Measurements from ENCODE around the gene SORD.
"Not testable (repeated sequence)": the region's sequence is repeated elsewhere in the genome, so short reads cannot be mapped to it uniquely, and the experiment has no call there.

Gene SORD

GRCh38 chr15:45036812-45037781 is 14.1 kb downstream of the SORD start:
- H3K4me2 ChIP-seq (ENCODE audit: insufficient read depth, low read length); H2AFZ ChIP-seq (ENCODE audit: low read depth, low read length); H3K79me2 ChIP-seq (ENCODE audit: insufficient read depth, low read length); H3K27ac ChIP-seq (ENCODE audit: low read length); H3K4me1 ChIP-seq (ENCODE audit: insufficient read depth, low read length); H3K9ac ChIP-seq (ENCODE audit: low read depth, low read length); H3K27me3 ChIP-seq (ENCODE audit: insufficient read depth, low read length, poor library complexity); H3K9me3 ChIP-seq (ENCODE audit: insufficient read depth, low read length, severe bottlenecking); H3K4me3 ChIP-seq (ENCODE audit: low read depth in 1 of 2, low read length in 2 of 2); H4K20me1 ChIP-seq (ENCODE audit: insufficient read depth, low read length): not testable (repeated sequence)
- TF ChIP-seq CTCF (IDR thresholded peaks at IDR 0.05; ENCODE audit: borderline replicate concordance, extremely low read depth, low read length, poor library complexity, severe bottlenecking): peak; percentile 75
- DNase-seq: peak; percentile 62
- peak; percentile 84 for ATAC-seq (ENCODE audit: insufficient read depth, low read depth)
- H3K36me3 ChIP-seq (ENCODE audit: insufficient read depth, low read length): peaks cover 15% of the 10 kb centered on the region; the same call in 1 of the 2 replicates

DNA sequence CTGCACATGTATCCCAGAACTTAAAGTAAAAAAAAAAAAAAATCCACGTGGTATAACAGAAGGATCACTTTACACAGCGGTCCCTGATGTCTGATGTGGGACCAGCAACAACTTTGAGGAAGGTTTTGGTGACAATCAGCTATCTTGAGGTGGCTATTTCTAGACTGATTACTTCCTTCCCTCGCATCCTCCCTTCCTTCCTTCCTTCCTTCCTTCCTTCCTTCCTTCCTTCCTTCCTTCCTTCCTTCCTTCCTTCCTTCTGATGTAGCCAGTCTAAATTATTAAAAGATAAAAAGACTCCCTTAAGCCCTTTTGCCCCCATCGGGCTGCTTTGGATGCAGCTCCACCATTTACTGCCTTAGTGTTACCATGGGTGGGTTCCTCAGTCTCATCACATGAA is 14.9 kb downstream of the SORD start:
- H3K27ac ChIP-seq (ENCODE audit: low read length): no peak overlapping the region
- H3K4me1 ChIP-seq (ENCODE audit: insufficient read depth, low read length): no peaks in the 10 kb centered on the region
- H3K36me3 ChIP-seq (ENCODE audit: insufficient read depth, low read length): peaks cover 15% of the 10 kb centered on the region; the same call in 1 of the 2 replicates
- no peak overlapping the region for H2AFZ ChIP-seq (ENCODE audit: low read depth, low read length)
- no peak overlapping the region for H3K9ac ChIP-seq (ENCODE audit: low read depth, low read length)
- no peak for ATAC-seq (ENCODE audit: insufficient read depth, low read depth)
- H3K4me3 ChIP-seq (ENCODE audit: low read depth in 1 of 2, low read length in 2 of 2): no peak overlapping the region
- H3K9me3 ChIP-seq (ENCODE audit: insufficient read depth, low read length, severe bottlenecking): no peaks in the 10 kb centered on the region
- DNase-seq: no peak
- H3K27me3 ChIP-seq (ENCODE audit: insufficient read depth, low read length, poor library complexity): no peaks in the 10 kb centered on the region
- H3K4me2 ChIP-seq (ENCODE audit: insufficient read depth, low read length): no peak overlapping the region
- no peaks in the 10 kb centered on the region for H4K20me1 ChIP-seq (ENCODE audit: insufficient read depth, low read length)
- H3K79me2 ChIP-seq (ENCODE audit: insufficient read depth, low read length): 0 out of 2 replicates have a peak, but pooled peaks cover 4% of the 10 kb centered on the region
- no peak for TF ChIP-seq CTCF (IDR thresholded peaks at IDR 0.05; ENCODE audit: borderline replicate concordance, extremely low read depth, low read length, poor library complexity, severe bottlenecking)
- no peak for TF ChIP-seq EZH2 (IDR thresholded peaks at IDR 0.05; ENCODE audit: borderline replicate concordance, low read depth, low read length, severe bottlenecking)

GRCh38 chr15:45040396-45040795 is 17.4 kb downstream of the SORD start:
- not testable (repeated sequence) for ATAC-seq (ENCODE audit: insufficient read depth, low read depth); H3K4me1 ChIP-seq (ENCODE audit: insufficient read depth, low read length); H3K27ac ChIP-seq (ENCODE audit: low read length); H3K4me3 ChIP-seq (ENCODE audit: low read depth in 1 of 2, low read length in 2 of 2); H3K4me2 ChIP-seq (ENCODE audit: insufficient read depth, low read length); H3K9ac ChIP-seq (ENCODE audit: low read depth, low read length); H3K79me2 ChIP-seq (ENCODE audit: insufficient read depth, low read length); DNase-seq; H3K27me3 ChIP-seq (ENCODE audit: insufficient read depth, low read length, poor library complexity); H2AFZ ChIP-seq (ENCODE audit: low read depth, low read length); H4K20me1 ChIP-seq (ENCODE audit: insufficient read depth, low read length); H3K9me3 ChIP-seq (ENCODE audit: insufficient read depth, low read length, severe bottlenecking)
- H3K36me3 ChIP-seq (ENCODE audit: insufficient read depth, low read length): peaks cover 23% of the 10 kb centered on the region; the same call in 1 of the 2 replicates

GRCh38 chr15:45041538-45041937 is 18.5 kb downstream of the SORD start:
- H3K9ac ChIP-seq (ENCODE audit: low read depth, low read length); H3K4me1 ChIP-seq (ENCODE audit: insufficient read depth, low read length); H4K20me1 ChIP-seq (ENCODE audit: insufficient read depth, low read length); H3K4me2 ChIP-seq (ENCODE audit: insufficient read depth, low read length); H2AFZ ChIP-seq (ENCODE audit: low read depth, low read length); H3K4me3 ChIP-seq (ENCODE audit: low read depth in 1 of 2, low read length in 2 of 2); H3K79me2 ChIP-seq (ENCODE audit: insufficient read depth, low read length); ATAC-seq (ENCODE audit: insufficient read depth, low read depth); DNase-seq; H3K9me3 ChIP-seq (ENCODE audit: insufficient read depth, low read length, severe bottlenecking); H3K27me3 ChIP-seq (ENCODE audit: insufficient read depth, low read length, poor library complexity); H3K27ac ChIP-seq (ENCODE audit: low read length): not testable (repeated sequence)
- H3K36me3 ChIP-seq (ENCODE audit: insufficient read depth, low read length): peaks cover 21% of the 10 kb centered on the region; the same call in 1 of the 2 replicates

DNA sequence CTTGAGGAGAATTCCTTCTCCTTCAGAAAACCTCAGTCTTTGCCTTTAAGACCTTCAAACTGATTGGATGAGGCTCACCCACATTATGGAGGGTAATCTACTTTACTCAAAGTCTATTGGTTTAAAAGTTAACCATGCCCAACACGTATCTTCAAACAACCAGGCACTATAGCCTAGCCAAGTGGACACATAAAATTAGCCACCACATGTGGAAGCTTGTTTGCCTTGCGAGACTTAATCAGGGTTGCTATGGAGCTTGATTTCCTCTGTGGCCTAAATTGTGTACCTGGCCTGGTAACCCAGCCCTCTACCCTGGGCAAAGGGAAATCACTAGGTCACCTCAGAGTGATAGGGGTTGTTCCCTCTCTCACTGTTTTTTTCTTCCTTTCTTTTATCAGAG is 19.9 kb downstream of the SORD start:
- DNase-seq; ATAC-seq (ENCODE audit: insufficient read depth, low read depth); H3K4me3 ChIP-seq (ENCODE audit: low read depth in 1 of 2, low read length in 2 of 2); H3K27ac ChIP-seq (ENCODE audit: low read length); H3K4me2 ChIP-seq (ENCODE audit: insufficient read depth, low read length); H3K4me1 ChIP-seq (ENCODE audit: insufficient read depth, low read length); H3K9me3 ChIP-seq (ENCODE audit: insufficient read depth, low read length, severe bottlenecking); H4K20me1 ChIP-seq (ENCODE audit: insufficient read depth, low read length); H3K79me2 ChIP-seq (ENCODE audit: insufficient read depth, low read length); H3K27me3 ChIP-seq (ENCODE audit: insufficient read depth, low read length, poor library complexity); H2AFZ ChIP-seq (ENCODE audit: low read depth, low read length); H3K9ac ChIP-seq (ENCODE audit: low read depth, low read length): not testable (repeated sequence)
- H3K36me3 ChIP-seq (ENCODE audit: insufficient read depth, low read length): peaks cover 29% of the 10 kb centered on the region

GRCh38 chr15:45044270-45044669 is 21.3 kb downstream of the SORD start:
- DNase-seq; H3K27ac ChIP-seq (ENCODE audit: low read length); H3K4me1 ChIP-seq (ENCODE audit: insufficient read depth, low read length); H3K4me2 ChIP-seq (ENCODE audit: insufficient read depth, low read length); H3K4me3 ChIP-seq (ENCODE audit: low read depth in 1 of 2, low read length in 2 of 2); H3K27me3 ChIP-seq (ENCODE audit: insufficient read depth, low read length, poor library complexity); H3K79me2 ChIP-seq (ENCODE audit: insufficient read depth, low read length); H4K20me1 ChIP-seq (ENCODE audit: insufficient read depth, low read length); H2AFZ ChIP-seq (ENCODE audit: low read depth, low read length); H3K9ac ChIP-seq (ENCODE audit: low read depth, low read length); ATAC-seq (ENCODE audit: insufficient read depth, low read depth): not testable (repeated sequence)
- Histone ChIP-seq H3K36me3 (ENCODE audit: insufficient read depth, low read length) (peaks cover 41% of the 10 kb centered on the region), H3K9me3 (ENCODE audit: insufficient read depth, low read length, severe bottlenecking) (peaks cover 11% of the 10 kb centered on the region)
